GF-D8 (cell line): ENCODE measurements around the gene MTG1.
"Not testable (repeated sequence)": the region's sequence is repeated elsewhere in the genome, so short reads cannot be mapped to it uniquely, and the experiment has no call there.

Source experiments
- DNase-seq: peaks from one replicate; lab custom pipeline; 2025; lab: John Stamatoyannopoulos, UW

Gene MTG1

DNA sequence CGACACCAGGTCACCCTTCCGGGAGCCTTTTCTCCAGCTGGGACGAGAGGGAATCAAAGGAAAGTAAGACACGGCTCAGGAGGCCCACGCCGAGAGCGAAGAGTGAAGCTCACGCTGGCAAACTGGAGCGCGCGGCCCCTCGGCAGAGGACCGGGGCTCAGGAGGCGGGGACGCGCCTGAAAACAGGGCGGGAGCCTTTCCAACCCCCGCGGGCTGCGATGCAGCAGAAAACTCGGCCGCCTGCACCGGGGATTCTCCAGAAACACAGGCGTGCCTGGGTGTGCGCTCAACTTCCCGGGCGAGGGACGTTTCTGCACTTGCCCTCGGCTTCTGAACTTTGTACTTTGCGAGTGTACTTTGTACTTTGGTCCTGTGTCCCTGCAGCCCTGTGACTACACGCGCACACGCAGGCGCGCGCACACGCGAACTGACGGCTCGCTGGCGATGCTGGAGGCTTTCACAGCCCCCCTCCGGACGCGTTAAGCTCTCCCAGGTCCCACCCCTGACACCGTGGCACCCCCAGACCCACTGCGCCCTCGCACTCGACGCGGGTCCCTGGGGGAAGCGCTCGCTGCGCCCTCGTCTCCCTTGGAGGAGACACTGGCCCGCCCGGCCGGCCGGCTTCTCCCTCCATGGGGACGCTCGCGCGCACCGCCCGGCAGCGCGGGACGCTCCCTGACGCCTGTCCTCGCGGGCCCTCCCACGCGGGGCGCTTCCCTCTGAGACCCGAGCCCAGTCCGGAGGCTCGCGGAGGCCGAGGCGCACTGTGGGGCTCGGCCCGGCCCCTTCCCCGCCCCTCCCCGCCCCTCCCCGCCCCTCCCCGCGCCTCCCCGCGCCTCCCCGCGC, 15.5 kb upstream of the MTG1 start:
- DNase-seq, result no peak

DNA sequence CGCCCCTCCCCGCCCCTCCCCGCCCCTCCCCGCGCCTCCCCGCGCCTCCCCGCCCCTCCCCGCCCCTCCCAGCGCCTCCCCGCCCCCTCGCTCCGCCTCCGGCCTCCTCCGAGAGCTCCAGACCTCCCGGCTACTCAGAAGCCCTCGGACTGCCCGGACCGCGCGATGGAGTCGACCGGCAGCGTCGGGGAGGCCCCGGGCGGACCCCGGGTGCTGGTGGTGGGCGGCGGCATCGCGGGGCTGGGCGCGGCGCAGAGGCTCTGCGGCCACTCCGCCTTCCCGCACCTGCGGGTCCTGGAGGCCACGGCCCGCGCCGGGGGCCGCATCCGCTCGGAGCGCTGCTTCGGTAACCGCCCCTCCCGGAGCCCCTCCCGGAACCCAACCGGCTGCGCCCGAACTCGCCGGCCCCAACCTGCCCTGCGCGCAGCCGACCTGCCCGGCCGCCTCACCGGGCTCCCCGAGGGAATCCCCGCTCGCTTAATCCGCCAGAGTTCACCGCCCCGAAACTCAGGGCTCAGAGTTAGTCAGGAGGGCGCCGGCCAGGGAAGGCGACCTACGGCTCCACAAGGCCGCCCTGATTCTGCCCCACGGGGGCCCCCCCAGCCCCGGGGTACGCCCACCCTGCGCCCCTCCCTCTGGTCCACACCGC, 14.7 kb upstream of the MTG1 start, which contains the start of gene PAOX:
TSS of gene PAOX (plus strand) at position 111 of the 649 bp plus-strand sequence. CDS start at position 166, 55 bp downstream.
- DNase-seq, result no peak

GRCh38 chr10:133379801-133380666, 13.9 kb upstream of the MTG1 start:
- DNase-seq, result no peak

- no peak for DNase-seq
Observed at GRCh38 chr10:133381036-133381435, 12.9 kb upstream of the MTG1 start.

DNA sequence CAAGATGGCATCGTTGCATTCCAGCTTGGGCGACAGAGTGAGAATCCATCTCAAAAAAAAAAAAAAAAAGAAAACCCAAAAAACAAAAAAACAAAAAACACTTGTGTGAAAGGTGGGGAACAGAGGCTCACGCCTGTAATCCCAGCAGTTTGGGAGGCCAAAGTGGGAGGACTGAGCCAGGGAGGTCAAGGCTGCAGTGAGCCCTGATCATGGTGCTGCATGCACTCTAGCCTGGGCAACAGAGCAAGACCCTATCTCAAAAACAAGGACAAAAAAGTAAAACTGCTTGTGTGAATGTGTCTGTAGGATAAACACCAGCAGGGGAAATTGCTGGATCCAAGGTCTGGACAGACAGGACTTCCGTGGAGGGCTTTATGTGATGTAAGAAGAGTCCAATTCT, 10.4 kb upstream of the MTG1 start:
- DNase-seq, result no peak

DNA sequence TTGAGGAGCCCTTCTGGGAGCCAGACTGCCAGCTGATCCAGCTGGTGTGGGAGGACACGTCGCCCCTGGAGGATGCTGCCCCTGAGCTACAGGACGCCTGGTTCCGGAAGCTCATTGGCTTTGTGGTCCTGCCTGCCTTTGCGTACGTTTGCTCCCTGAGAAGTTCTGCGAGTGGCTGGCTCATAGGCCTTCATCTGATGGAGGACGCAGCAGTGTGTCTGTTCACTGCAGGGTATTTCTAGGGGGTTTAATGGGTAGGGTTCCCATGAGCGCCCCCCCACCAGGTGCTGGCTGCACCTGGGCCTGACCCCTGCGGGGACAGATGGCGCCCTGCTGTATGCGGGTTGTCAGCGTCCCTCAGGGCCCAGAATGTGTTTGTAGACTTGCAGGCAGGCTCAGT, 9.9 kb upstream of the MTG1 start:
- DNase-seq, result no peak

GRCh38 chr10:133385214-133385613, 8.7 kb upstream of the MTG1 start:
- DNase-seq, result no peak

DNA sequence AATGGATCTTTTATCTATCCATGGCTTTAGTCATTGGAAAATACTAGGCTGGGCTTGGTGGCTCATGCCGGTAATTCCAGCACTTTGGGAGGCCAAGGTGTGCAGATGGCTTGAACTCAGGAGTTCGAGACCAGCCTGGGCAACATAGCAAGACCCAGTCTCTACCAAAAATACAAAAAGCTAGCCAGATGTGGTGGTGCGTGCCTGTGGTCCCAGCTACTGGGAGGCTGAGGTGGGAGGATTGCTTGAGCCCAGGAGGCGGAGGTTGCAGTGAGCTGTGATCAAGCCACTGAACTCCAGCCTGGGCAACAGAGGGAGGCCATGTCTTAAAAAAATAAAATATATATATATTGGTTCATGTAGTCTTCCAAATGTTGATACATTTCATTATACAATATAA, 7.0 kb upstream of the MTG1 start:
- not testable (repeated sequence) for DNase-seq

GRCh38 chr10:133388236-133388972, 5.6 kb upstream of the MTG1 start:
- DNase-seq, result no peak

GRCh38 chr10:133388973-133389818, 4.8 kb upstream of the MTG1 start:
- no peak for DNase-seq

DNA sequence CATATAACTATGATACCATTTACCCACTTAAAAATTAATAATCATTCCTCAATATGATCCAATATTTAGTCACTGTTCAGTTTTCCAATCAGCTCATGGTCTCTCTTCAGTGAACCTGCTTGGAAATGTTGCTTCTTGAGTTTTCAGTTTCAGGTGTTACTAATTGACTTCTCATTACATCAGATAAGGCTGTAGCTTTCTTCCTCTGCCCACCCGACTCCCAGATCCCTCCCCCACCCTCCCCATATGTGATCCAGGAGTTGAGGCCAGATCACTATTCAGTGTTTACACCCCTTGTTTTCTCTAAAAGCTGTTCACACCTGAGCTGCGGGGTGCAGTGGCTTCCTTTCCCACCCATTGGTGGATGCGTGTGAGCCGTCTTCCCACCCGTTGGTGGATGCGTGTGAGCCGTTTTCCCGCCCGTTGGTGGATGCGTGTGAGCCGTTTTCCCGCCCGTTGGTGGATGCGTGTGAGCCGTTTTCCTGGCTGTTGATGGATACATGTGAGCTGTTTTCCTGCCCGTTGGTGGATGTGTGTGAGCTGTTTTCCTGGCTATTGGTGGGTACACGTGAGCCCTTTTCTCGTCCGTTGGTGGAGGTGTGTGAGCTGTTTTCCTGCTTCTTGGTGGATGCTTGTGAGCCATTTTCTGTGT, 3.2 kb upstream of the MTG1 start:
- no peak for DNase-seq

DNA sequence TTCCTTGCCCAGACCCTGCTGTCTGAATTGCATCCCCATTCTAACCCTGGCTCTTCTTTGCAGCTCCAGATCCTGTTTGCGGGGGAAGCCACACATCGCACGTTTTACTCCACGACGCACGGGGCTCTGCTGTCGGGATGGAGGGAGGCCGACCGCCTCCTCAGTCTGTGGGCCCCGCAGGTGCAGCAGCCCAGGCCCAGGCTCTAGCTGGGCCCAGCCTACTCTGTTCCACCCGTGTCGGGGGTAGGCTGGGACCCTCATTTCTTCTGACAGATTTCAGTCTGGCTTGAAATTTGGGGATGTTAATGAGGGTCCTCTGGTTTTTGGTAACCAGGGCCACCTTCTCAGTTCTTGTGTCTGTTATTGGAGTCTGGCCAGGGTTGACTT, 2.7 kb upstream of the MTG1 start:
- DNase-seq, result no peak

DNA sequence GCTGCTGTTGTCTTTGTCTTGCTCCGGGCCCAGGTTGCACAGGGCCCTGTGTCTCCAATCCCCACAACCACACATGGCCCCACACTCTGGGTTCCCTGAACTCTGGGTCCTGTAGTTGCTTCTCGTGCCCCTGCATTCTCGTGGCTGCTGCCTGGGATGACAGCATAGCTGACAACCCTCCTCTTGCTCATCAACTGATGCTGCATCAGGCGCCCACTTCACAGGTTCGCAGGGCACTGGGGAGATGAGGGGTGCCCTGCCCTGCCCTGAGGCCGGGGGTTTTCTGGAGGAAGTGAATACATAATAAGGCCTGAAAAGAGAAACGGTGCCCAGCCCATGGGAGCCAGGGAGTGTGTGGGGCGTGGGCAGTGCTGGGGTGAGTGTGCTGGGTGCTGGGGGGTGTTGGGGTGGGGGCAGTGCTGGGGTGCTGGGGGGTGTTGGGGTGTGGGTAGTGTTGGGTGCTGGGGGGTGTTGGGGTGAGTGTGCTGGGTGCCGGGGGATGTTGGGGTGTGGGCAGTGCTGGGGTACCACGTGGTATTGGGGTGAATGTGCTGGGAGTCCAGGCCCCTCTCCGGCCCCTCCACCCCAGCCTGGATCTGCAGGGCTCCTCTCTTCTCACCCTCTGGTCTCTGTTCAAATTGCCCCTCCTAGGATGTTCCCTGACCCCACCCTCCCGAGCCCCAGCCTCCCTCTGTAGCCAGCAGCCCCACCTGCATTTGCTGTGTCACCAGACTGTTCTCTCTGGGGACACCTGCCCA, 2.0 kb upstream of the MTG1 start:
- DNase-seq, result no peak

- DNase-seq, result no peak
Observed at GRCh38 chr10:133393401-133394063, 425 bp upstream of the MTG1 start.

GRCh38 chr10:133394801-133395221, 854 bp downstream of the MTG1 start:
- DNase-seq, result no peak

DNA sequence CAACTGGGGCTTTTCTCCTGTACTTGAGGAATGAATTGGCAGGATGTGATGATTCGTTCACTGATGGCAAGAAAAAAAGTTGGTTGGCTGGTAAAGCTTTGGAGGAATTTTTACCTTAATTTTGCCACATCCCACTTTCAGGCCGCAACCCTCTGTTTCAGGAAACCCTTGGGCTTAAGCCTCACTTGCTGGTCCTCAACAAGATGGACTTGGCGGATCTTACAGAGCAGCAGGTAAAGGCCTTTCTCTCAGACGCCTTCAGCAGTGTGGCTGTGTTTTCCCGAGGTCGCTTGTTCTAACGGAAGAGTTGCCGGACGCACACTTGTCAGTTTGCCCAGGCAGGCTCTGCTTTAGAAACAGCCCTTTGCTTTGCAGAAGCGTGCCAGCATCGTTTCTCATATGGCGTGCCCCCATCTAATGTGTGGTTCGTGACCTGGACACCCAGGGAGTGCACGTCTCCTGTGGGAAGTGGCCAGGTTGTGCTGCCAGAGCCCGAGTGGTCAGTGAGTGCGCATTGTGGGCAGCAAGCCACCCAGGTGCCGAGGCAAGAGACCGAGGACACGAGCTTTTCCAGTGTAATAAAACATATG, 2.2 kb downstream of the MTG1 start:
- DNase-seq, result no peak

GRCh38 chr10:133397938-133398337, 4.0 kb downstream of the MTG1 start:
- DNase-seq, result no peak

- no peak for DNase-seq
Observed at GRCh38 chr10:133399123-133399601, 5.2 kb downstream of the MTG1 start.
